NCI-H1417 treated with DMSO at 0.1 percent for 48 hours (cell line): ENCODE results near the gene GPR22.

ENCODE experiments used
- DNase-seq: peaks from one replicate; lab custom pipeline; 2025; lab: John Stamatoyannopoulos, UW

GPR22 gene, protein sequence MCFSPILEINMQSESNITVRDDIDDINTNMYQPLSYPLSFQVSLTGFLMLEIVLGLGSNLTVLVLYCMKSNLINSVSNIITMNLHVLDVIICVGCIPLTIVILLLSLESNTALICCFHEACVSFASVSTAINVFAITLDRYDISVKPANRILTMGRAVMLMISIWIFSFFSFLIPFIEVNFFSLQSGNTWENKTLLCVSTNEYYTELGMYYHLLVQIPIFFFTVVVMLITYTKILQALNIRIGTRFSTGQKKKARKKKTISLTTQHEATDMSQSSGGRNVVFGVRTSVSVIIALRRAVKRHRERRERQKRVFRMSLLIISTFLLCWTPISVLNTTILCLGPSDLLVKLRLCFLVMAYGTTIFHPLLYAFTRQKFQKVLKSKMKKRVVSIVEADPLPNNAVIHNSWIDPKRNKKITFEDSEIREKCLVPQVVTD

DNA sequence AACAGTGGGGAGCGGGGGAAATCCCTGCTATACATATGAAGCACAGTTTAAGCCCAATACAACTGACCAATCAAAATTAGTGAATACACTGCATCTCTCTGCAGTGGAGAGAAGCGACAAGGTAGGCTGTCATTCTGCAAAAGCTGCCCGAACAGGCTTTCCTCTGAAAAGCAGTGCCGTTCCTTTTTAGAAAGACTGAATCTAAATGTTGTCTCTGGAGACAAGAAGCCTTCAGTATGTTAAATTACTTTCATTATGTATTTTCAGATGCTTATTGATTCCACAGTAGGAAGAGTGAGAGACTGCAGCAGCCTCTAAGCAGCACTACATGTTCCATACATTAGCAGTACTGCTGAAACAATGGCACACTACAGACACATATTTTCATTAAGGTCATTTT is at the start of gene GPR22:
TSS of gene GPR22 (plus strand) at position 129 of the 400 bp plus-strand sequence. CDS start 4,004 bp downstream, outside the sequence.
- DNase-seq: no peak

DNA sequence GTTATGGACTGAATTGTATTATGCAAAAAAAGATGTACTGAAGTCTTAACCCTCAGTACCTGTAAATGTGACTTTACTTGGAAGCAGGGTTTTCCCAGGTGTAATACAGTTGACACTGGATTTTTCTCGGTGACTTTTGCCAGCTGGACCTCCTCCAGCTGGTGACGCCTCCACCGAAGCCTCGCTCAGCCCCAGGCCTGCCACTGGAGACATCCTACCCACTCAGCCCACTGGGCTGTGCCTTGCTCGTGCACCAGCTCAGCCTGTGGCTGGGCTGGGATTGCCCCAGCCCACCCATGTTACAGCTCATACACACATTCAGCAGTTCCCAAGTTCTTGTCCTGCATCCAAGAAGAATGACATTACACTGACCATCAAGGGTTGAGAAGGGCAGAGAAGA is 42.4 kb upstream of the GPR22 start:
- no peak for DNase-seq

DNA sequence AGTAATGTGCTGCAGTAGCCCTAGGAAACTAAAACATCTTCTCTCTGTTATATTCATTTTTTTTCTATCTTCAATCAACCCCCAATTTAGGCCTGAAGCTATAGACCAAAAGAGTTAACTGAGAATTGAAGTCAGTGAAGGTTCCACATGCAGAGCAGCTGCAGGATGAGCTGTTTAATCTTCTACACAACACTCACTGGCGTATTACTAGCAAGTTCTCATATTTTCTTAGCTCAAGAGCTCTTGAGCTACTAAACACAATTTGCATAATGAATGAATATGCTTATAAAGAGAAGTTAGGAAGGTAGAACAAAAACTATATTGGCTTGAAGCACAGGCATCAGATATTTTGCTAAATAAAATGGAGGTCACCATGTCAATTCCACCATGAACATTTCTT is 41.2 kb upstream of the GPR22 start:
- DNase-seq: no peak

DNA sequence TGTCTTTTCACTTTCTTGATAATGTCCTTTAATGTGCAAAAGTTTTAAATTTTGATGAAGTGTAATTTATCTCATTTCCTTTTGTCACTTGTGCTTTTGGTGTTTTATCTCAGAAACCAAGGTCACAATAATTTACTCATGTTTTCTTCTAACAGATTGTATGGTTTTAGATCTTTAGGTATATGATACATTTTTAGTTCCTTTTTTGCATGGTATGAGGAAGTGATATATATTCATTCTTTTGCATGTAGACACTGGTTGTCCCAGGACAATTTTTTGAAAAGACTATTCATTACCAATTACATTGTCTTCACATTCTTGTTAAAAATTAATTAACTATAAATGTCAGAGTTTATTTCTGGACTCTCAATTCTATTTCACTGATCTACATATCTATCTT is 39.8 kb upstream of the GPR22 start:
- DNase-seq: no peak

- DNase-seq: no peak
Measured at GRCh38 chr7:107432261-107432660, 37.6 kb upstream of the GPR22 start.

DNA sequence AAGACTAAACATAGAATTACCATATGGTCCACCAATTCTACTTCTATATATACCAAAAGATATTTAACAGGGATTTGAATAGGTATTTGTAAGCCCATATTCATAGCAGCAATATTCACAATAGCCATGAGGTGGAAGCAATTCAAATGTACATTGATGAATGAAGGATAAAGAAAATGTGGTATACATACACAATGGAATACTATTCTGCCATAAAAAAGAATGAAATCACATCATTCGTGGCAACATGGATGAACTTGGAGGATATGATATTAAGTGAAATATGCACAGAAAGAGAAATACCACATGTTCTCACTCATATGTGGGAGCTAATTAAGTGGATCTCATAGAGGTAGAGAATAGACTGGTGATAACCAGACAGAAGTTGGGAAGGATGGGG is 34.1 kb upstream of the GPR22 start:
- DNase-seq: no peak

- no peak for DNase-seq
Measured at GRCh38 chr7:107439025-107439424, 30.8 kb upstream of the GPR22 start.

DNA sequence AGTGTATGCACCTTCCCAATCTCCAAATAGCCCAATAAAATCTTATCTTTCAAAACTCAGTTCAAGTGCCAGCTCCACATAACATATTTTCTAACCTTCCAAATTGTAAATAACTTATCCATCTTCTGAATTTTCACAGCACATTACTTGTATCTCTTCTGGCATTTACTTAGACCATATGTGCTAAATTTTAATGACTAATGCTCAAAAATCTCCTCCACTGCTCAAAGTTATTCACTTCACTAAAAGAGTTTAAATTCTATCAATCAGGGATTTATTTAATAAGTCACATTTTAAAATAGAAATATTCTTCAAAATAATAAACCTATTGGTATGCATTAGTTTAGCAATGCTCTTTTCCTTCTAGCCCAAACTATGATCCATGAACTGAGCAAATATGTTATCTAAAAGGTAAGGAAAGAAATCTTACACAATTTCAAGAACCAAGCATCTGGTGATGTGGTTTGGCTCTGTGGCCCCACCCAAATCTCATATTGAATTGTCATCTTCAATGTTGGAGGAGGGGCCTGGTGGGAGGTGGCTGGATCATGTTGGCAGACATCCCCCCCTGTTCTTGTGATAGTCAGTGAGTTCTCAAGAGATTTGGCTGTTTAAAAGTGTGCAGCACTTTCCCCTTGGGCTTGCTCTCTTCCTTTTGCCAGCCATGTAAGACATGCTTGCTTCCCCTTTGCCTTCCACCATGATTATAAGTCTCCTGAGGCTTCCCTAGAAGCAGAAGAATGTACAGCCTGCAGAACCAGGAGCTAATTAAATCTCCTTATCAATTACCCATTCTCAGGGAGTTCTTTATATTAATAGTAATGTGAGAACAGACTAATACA is 28.1 kb upstream of the GPR22 start:
- DNase-seq: no peak

- no peak for DNase-seq
Measured at GRCh38 chr7:107442678-107443077, 27.2 kb upstream of the GPR22 start.

DNA sequence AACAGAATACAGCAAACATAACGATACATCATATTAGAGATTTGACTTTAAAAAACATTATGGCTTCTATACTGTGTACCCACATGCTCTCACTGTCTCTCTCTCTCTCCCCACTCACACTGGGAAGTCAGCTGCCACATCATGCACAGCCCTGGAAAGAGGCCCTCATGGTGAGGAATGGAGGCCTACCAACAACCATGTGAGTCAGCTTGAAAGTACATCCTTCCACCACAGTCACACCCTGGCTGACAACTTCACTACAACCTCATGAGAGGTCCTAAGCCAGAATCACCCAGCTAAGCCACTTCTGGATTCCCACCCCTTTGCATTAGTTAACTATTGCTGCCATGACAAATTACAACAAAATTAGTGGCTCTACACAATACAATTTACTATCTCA is 23.3 kb upstream of the GPR22 start:
- no peak for DNase-seq

GRCh38 chr7:107446988-107447387 is 22.9 kb upstream of the GPR22 start:
- DNase-seq: no peak

DNA sequence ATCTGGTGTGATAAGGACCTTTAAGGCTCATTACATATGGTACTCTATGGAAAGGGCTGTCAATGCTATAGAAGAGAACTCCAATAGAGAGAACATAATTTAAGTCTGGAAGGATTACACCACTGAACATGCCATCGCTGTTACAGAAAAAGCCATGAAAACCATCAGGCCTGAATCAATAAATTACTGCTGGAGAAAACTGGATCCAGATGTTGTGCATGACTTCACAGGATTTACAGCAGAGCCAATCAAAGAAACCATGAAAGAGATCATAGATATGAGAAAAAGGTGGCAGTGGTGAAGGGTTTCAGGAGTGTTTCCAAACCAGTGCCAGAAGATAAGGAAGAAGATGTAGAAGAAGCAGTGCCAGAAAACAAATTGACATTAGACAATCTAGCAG is 18.9 kb upstream of the GPR22 start:
- DNase-seq: no peak

- no peak for DNase-seq
Measured at GRCh38 chr7:107453388-107453787, 16.5 kb upstream of the GPR22 start.

DNA sequence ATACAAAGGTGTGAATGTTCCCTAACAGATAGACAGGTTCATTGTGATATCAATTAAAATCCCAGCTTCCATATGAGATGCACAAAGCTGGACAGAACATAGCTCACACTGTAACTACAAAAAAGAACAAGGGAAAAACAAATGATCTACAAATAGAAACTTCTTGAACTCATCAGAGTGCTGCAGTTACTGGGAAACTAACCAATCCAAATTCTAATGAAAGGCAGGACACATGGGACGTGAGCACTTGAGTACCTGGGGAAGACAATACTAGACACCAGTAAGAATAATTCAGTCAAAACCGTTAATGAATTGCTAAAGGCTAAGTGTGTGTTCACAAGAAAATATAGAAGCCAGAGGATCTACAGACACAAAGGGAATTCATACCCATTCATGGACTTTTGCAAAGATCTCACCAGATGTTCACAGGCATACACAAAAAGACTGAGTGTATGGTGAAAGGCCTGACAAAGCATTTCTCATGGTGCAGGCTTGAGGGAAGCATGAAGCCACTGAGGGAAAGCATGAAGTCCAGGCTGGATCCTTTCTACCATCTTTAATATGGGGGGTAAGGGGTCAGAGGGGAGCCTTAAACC is 7.8 kb upstream of the GPR22 start:
- no peak for DNase-seq

GRCh38 chr7:107463139-107464078 is 6.4 kb upstream of the GPR22 start:
- no peak for DNase-seq

- no peak for DNase-seq
Measured at GRCh38 chr7:107464666-107465226, 5.1 kb upstream of the GPR22 start.

DNA sequence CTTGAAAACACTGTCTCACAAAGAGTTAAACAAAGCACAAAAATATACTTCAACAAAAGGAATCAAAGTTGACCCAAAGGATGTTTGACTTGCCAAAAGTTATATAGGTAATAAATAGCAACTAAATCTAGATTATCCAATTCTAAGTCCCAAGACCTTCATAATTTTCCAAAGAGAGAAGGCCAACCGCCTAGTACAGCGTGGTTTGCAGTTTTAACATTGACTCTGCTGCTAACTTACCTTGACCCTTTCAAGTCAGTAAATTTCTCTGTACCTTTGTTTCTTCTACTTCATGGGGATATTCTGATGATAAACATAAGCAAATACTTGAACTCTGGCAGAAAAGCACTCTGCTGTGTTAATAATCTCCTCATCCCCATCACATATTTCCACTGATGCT is 1.9 kb upstream of the GPR22 start:
- no peak for DNase-seq

GRCh38 chr7:107468824-107469223 is 1.0 kb upstream of the GPR22 start:
- no peak for DNase-seq

DNA sequence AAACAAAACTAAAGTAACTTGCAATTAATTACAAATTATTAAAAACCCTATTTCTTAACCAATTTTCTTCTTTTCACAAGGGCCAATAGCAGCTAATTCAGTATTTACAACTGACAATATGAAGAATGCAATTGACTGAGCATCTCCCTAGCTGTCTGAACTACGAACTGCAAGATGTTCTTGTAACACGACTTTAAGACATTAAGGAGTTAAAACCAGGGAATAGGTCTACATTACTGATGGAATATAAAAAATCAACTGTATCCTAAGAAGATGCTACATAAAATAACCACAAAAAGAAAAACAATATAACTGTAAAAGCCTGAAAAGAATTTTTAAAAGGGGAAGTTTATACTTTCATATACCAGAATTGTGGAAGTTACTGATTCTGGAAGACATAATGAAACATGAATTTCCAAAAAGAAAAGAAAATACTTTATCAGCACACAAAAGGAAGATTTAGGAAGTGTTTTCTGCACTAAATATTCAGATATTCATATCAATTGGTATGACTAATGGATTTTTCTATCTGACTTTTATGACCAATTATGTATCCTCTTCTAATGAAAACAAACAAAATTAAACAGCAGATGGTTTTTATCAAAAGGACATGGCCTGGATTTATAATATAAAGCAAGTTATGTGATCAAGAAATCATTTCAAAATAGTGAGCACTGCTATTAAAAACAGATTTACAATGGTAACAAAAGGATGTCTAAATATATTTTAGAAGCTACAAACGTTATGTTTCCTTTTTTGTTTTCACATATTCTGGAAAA is 1.6 kb downstream of the GPR22 start:
- no peak for DNase-seq

- no peak for DNase-seq
Measured at GRCh38 chr7:107472116-107472515, 2.3 kb downstream of the GPR22 start.

GRCh38 chr7:107474104-107474521 is 4.3 kb downstream of the GPR22 start:
- no peak for DNase-seq
